Measurements from ENCODE around the gene AGAP2.
A peak's percentile ranks its signal among the peaks of the same experiment; 100 is the strongest.

The AGAP2 gene

GRCh38 chr12:57751788-57752667 lies 13.5 kb upstream of the AGAP2 start, which contains the start of gene CDK4:
CDK4 (minus strand) TSS chr12:57752310; CDS start chr12:57751717, 593 bp downstream.
- peak; percentile 87 for FAIRE-seq

DNA sequence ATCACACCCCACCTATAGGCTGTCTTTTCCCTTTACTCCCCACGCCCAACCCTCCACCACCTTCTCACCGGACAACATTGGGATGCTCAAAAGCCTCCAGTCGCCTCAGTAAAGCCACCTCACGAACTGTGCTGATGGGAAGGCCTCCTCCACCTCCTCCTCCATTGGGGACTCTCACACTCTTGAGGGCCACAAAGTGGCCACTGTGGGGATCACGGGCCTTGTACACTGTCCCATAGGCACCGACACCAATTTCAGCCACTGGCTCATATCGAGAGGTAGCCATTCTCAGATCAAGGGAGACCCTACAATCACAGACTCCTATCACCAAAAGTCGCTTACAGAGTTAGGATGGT lies 12.9 kb upstream of the AGAP2 start:
- FAIRE-seq, result no peak

GRCh38 chr12:57750561-57751431 lies 12.3 kb upstream of the AGAP2 start:
- FAIRE-seq, result no peak

- no peak for FAIRE-seq
Observed at GRCh38 chr12:57749061-57749460, 10.5 kb upstream of the AGAP2 start.

DNA sequence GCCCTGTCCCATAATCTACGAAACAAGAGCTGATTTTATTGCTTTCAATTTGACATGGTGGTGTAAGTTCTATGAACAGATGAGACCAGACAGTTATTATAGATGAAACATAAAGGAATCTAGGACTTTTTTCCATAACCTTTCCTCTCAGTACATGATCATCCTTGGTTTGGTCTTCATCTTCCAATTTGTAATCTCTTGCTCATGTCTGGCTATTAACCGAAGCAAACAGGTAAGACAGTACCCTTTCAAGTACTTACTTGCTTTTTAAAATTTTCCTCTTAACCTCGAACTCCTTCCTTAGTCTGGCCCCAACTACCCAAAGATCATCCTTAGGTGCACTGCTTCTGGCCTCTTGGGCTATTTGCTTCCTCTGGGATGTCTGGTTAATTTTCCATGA lies 7.5 kb upstream of the AGAP2 start:
- no peak for FAIRE-seq

DNA sequence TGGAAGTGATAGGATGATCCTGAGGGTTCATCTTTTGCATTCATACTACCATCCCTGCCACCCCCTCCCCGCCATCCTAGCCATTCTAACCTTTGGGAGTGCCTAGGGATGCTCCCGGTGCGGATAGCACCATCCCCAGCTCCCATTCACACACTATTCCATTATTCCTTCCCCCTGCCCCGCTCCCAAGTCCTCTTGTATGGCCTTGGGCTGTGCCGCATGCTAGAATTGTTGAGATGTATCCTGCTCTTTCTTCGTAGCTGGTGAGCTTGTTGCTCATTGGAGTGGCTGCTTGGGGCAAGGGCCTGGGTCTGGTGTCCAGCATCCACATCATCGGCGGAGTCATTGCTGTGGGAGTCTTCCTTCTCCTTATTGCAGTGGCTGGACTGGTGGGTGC lies 6.9 kb upstream of the AGAP2 start:
- FAIRE-seq, result no peak

GRCh38 chr12:57744777-57745484 lies 6.4 kb upstream of the AGAP2 start, which contains the start of gene TSPAN31:
TSPAN31 (plus strand) TSS chr12:57745039; CDS start chr12:57745155, 116 bp downstream.
- no peak for FAIRE-seq

- FAIRE-seq, result no peak
Observed at GRCh38 chr12:57744194-57744776, 5.7 kb upstream of the AGAP2 start.

DNA sequence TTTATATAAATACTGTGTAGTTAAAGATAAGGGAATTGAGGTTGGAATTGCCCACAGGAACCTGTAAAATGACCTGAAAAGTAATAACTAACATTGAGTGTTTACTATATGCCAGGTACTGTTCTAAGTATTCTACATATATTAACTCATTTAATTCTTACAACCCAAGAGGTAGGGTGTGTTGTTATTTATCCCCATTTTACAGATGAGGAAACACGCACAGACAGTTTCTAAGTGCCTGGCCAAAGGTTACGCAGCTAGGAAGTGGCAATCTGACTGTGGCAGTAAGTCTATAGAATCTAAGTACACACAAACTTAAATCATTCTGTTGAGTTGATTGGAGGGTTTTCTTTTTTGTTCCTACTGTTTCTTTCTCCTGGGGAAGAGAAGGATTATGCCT lies 5.2 kb upstream of the AGAP2 start:
- no peak for FAIRE-seq

GRCh38 chr12:57741844-57742738 lies 3.5 kb upstream of the AGAP2 start:
- no peak for FAIRE-seq

DNA sequence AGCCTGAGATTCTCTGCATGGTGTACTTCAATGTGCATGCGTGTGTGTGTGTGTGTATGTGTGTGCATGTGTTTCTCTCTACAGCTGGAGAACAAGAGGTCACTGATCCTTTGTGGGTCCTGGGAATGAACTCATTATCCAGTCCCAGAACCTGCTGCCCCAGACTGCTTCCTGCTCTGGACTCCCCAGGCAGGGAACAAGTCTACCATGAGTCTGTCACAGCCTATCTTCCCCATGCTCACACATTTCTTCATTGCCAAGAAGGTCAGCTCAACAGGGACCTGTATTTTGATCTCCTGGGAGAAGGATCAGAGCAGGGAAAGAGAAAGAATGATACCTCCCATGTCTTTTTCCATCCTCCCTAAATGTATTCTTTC lies 2.9 kb upstream of the AGAP2 start:
- no peak for FAIRE-seq

GRCh38 chr12:57740656-57741412 lies 2.3 kb upstream of the AGAP2 start:
- FAIRE-seq, result no peak

DNA sequence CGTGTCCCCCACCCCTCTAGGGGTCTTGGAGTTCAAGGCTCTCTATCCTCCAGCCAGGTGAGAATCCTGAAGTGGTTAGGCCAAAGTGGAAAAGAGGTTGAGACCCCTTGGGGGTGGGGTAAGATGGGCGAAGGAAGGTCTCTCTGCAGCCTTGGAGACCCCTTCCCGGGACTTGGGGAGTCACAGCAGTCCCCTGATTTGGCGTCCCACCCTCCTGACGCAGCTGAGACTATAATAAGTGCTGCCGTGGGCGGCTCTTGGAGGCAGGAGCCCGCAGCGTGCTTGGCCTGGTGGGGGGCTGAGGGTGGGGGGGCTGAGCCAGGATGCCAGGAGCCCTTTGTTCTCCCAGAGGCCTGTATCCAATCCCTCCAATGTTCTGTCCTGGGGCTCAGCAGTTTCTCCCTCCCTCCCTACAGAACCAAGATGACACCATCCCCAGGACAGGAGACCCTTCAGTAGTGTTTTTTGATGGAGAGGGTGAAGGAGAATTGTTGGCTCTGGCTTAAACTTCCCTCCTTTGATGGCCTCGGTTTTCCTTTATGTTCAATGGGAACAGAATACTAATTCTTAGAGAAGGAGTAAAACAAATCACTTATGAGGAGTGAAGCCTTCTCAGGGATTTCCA lies 1.5 kb upstream of the AGAP2 start:
- FAIRE-seq, result no peak

DNA sequence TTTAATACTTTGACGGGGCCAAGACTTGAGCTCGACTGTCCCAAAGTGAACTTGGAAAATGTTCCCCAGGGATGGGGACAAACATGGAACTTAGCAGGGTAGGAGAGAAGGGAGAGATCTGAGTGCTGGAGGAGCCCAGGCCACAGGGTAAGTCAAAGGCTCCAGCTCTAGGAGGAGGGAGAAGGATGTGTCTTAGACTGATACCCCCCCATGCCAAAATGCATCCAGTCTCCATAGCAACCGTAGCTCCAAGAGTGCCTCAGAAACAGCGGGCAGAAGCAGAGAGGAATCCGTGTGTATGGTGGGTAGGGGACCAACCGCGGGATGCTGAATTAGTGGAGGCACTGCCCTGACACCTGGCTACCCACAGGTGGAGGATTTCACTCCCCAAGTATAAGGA lies 845 bp upstream of the AGAP2 start:
- FAIRE-seq, result no peak

DNA sequence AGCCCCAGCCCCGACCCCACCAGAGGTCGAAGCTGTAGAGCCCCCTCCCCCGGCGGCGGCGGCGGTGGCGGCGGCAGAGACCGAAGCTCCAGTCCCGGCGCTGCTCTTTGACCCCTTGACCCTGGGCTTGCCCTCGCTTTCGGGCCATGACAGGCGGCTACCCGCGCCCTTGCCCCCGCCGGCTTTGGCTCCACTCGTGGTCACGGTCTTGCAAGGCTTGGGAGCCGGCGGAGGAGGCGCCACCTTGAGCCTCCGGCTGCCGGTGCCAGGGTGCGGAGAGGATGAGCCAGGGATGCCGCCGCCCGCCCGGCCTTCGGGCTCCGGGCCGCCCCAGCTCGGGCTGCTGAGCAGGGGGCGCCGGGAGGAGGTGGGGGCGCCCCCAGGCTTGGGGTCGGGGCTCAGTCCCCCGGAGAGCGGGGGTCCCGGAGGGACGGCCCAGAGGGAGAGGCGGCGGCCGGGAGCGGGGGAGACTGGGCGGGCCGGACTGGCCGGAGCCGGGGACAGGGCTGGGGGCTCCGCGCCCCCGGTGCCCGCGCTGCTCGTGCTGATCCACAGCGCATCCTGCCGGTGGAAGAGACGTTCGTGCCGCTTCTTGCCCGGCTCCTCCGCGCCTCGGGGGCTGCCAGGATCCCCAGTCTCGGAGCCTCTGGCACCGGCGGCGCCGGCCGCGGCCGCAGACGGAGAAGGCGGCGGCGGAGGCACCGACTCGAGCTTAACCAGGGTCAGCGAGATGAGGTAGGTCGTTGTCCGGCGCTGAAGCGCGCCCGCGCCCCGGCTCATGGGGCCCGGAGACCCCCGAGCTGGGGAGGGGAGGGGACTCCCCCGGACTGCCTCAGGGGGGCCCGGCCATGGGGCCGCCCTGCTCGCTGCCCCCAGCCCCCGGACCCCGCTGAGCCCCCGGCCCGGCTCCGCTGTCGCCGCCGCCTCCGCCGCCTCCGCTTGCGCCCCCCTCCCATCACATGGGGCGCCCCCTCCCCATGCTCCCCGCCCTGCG lies 778 bp downstream of the AGAP2 start:
- FAIRE-seq, result no peak

DNA sequence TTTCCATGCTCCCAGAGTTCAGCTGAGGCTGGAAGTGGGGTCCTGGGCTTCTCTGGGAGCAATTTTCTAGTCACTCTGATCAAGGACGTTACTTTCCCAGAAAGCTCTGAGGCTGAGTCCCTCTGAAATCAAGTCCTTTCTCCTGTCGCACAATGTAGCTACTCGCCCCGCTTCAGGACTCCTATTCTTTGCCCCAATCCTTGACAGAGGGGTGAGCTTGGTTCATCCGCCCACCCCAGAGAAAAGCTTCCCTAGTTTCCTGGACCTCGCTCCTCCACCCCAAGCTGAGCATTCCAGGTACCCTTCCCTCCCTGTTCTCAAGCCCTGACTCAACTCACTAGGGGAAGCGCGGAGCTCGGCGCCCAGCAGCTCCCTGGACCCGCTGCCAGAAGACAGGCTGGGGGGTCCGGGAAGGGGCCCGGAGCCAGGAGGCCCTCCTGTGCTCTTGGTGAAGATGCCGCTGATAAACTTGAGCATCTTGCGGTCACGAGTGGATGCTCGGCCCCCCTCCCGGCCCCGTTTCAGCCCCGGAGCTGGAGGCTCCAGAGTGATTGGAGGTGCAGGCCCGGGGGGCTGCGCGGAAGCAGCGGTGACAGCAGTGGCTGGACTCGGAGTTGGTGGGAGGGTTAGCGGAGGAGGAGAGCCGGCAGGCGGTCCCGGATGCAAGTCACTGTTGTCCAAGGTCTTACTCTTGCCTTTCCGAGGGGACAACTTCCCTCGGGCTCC lies 1.6 kb downstream of the AGAP2 start:
- FAIRE-seq, result no peak

- FAIRE-seq, result no peak
Observed at GRCh38 chr12:57735952-57736740, 2.4 kb downstream of the AGAP2 start.
